Measurements from ENCODE around the gene S100A14.

DNA sequence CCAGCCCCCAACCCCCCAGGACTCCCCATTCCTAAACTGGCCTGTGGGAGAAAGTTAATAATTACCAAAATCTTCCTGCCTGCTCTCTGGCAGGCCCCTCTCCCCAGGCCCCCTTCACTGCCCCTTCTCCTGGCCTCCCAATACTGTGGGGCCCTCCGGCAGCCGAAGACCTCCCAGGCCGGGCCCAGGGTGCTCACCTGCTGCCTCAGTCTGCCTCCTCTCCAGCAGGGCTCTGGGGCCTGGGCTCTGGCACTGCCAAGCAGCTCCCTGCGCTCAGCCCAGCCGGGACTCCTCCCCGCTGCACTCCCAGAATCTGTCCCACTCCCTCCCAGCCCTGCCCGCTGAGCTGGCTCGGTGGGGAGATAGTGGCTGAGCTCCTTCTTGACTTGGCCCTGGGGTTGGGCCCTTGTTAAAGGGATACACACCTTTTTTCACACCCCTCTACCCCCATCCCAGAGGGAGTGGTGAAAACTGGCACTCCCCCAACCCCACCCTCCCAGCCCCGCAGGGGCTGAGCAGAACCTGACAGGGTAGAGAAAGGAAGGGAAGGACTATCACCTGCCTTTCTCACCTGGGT is 3.3 kb downstream of the S100A14 start, which contains the start of gene S100A16:
- no peak for TF ChIP-seq SP1 (IDR thresholded peaks at IDR 0.05)
- TF ChIP-seq SP1 (CRISPR knock-in tag; IDR thresholded peaks at IDR 0.05), result no peak
- TF ChIP-seq KLF11 (CRISPR knock-in tag; IDR thresholded peaks at IDR 0.05), result no peak

Data from HepG2 (cell line).